ENCODE measurements around the gene ZSCAN20.

Gene ZSCAN20

DNA sequence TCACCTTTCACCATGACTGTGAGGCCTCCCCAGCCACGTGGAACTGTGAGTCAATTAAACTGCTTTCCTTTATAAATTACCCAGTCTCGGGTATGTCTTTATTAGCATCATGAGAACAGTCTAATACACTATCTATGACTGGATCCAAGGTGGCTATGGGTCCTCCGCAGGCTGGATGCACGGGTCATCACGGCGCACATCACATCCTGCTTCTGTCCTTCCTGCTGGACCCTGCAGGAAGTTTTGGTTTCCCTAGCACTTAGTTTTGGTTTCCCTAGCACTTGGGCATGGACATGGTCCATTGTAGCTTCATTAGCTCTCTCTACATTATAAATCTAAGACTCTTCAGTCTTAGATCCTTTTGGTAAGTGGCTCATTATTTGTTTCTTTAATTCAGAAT, 27.3 kb upstream of the ZSCAN20 start:
- FAIRE-seq: no peak

DNA sequence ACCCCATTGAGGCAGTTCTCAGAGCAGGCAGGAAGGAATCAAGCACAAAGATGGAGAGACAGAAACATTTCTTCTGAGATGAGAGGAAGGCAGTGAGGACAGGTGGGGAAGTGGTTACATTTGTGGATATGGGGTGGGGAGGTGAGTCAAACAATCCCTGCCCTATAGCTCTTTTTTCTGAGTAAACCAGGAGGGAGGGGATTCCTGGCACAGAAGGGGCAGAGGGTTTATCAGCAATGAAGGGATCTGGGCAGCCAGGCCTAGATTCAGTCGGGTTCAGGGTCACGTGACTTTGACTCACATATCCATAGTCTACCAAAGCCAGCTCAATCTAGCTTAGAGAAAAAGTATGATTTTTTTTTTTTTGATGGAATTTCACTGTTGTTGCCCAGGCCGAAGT, 25.9 kb upstream of the ZSCAN20 start:
- no peak for FAIRE-seq

DNA sequence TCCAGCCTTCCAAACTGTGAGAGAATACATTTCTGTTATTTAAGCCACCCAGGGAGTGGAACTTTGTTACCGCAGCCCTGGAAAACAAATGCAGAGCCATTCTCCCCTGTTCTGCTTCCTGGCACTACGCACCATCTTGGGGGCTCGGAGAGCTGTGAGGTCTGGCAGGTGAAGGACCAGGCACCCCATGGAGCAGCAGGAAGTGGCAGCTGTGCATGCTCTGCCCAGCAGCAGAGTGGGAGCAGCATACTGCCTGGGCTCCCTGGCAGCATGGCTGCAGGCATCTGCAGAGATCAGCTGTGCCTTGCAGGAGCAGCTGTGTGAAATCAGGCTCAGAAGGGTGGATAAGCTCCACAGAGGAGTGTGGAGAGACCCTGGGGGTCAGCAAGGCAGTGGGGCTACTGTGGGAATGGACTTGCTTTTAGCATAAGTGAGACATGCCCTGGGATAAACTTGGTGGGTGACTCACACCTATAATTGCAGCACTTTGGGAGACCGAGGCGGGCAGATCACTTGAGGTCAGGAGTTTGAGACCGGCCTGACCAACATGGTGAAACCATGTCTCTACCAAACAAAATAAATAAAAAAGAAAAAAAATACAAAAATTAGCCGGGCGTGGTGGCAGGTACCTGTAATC, 17.7 kb upstream of the ZSCAN20 start:
- no peak for FAIRE-seq

DNA sequence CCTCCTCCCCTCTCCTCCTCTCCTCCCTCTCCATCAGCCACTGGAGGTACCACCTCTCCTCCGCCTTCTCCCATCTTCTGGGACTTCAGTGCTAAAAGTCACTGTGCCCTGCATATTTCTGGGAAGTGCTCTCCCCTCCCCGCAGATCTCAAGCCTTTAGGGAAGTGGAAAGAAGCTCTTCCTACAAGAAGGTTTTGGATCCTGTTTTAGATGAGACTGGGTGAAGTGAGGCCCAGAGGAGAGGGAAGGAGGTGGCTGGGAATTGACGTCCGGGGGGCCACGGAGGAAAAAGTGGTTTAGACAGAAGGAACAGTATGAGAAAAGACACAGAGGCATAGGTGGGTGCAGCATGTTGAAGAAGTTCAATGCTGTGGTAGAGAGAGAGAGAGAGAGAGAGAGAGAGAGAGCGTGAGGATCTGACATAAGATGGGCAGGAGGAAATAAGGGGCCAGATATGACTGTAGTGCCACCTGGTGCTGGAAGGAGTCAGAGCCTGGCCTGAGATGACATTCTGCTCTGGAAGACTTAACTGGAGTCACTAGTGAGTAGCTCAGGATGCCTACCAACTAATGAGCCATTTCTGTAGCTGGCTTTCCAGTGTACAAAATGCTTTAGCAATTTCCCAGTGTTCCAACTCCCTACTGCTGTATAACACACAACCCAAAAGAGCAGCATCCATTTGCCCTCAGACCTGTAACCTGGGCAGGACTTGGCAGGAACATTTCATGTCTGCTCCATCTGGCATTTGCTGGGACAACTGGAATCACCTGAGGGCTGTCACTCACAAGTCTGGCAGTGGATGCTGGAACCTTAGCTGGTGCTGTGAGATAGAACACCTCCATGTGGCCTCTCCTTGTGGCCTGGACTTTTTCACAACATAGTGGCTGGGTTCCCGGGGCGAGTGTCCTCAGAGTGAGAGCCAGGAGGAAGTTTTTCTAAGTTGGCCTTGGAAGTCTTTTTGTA, 16.6 kb upstream of the ZSCAN20 start:
- peak; percentile 25 for FAIRE-seq

DNA sequence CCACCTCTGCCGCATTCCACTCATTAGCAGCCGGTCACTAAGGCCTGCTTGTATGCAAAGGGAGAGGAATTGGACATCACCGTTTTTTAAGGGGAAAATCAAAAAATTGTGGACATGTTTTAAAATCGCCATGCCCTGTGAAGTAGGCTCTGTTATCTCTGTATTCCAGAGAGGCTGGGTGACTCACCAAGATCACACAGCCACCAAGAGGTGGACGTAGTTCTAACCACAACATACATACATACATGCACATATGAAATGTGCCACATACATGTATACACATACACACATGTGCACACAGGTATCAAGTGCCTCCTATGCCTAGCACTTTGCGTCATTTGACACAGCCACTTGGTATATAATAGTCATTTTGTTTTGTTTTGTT, 16.0 kb upstream of the ZSCAN20 start:
- FAIRE-seq: no peak

DNA sequence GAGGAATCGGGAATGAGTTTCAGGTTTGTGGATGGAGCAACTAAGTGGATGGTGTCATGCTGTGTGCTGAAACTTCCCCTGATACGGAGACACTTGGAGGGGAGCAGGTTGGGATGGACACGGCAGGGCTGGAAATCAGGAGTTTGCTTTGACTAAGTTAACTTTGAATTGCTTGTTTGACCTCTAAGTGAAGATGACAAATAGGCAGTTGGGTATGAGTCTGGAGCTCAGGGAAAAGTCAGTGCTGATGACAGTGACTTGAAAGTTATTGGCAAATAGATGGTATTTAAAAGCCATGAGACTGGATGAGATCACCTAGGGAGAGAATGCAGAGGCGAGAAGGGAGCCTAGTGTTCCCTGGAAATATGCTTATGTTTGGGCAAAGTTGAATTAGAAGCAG, 12.8 kb upstream of the ZSCAN20 start:
- FAIRE-seq: no peak

DNA sequence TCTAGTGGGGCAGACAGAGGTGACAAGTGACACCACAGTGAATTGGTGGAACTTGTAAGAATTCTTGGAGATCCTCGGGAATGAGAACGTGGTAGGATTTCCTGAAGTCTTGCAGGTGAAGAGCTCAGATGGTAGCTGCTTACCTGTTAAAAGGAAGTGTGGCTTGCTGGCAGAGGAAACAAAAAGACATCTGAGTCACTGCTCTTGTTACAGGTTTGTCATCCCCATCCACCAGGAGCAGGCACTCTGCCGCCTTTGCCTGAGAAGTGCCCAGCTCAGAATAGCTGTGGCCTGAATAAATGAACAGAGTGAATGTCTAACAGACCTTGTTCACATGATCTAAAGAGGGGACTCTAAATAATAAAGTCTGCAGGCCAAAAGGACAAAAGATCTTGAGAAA, 12.3 kb upstream of the ZSCAN20 start:
- FAIRE-seq: no peak

GRCh38 chr1:33460947-33461629, 11.4 kb upstream of the ZSCAN20 start:
- FAIRE-seq: no peak

DNA sequence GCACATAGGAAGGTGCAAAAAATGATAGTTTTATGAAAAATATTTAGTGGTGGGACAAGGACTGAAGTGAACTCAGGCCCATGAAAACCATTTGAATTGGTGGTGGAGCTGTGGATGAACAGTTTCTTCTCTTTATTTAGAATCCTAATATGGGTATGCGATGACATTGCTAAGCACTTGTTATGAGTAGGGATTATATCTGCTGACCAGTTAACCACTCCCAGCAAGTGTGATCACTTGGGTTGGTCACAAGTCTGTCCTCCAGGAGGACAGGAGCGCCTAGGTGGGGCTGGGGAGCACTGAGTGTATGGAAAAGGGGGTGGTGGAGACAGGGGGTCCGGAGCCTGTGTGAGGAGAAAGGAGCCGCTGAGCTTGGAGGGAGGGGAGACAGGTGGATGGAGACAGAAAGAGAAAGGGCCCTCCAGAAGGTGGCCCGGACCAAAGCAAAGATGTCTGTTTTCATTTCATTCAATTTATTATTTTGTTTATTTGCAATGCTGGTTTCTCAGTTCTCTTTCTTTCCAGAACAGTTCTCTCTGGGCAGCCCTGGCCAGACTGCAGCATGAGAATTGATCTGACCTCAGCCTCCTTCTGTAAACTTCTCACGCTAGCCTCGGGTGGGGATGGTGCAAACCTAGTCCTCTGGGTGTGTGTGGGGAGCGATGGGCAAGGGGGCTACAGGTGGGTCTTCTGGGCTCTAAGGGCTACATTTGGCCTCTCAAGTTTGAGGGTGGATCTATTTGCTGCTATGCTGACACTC, 9.9 kb upstream of the ZSCAN20 start:
- FAIRE-seq: no peak

DNA sequence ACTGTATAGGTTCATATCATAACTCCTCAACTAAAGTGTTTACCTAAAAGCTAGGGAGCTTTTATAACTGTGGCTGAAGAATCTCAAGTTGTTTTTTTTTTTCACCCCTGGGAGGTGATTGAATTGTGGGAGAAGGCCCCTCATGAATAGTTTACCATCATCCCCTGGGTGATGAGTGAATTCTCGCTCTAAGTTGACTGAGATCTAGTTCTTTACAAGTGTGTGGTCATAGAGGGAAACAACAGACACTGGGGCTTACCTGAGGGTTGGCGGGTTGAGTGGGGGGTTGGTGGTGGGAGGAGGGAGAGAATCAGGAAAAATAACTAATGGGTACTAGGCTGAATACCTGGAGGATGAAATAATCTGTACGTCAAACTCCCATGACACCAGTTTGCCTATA, 7.9 kb upstream of the ZSCAN20 start:
- no peak for FAIRE-seq

- no peak for FAIRE-seq
Measured at GRCh38 chr1:33465316-33465715, 7.1 kb upstream of the ZSCAN20 start.

DNA sequence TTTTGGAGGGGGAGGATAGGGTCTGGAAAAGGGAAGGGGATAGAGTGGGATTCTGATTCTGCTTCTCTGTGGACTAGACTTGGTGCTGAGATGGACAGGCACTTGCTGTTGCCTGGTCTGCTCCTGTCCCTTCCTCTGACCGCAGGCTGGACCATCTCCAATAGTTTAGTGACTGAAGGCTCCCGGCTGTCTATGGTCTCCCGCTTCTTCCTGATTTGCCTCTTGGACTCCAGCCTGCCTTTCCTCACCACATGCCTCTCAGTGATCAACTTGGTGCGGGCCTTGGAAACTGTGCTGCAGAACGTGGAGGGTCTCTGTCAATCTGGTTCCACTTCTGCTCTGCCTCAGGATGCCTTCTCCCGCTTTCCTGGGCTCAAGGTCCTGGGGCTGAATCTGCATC, 6.3 kb upstream of the ZSCAN20 start:
- no peak for FAIRE-seq

GRCh38 chr1:33468011-33468410, 4.4 kb upstream of the ZSCAN20 start:
- FAIRE-seq: no peak

DNA sequence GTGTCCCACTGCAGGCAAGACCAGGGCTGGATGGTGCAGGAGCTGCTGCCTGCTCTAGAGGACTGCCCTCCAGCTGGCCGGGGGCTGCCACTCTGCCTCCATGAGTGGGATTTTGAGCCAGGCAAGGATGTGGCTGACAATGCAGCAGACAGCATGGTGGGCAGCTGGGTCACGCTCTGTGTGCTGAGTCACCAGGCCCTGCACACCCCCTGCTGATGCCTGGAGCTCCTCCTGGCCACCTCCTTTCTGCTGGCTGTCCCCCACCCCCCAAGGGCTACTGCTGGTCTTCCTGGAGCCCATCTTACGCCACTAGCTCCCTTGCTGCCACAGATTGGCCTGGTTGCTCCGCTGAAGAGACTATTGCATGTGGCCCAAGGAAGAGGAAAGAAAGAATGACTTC, 3.9 kb upstream of the ZSCAN20 start:
- no peak for FAIRE-seq

GRCh38 chr1:33468967-33469366, 3.5 kb upstream of the ZSCAN20 start:
- no peak for FAIRE-seq

DNA sequence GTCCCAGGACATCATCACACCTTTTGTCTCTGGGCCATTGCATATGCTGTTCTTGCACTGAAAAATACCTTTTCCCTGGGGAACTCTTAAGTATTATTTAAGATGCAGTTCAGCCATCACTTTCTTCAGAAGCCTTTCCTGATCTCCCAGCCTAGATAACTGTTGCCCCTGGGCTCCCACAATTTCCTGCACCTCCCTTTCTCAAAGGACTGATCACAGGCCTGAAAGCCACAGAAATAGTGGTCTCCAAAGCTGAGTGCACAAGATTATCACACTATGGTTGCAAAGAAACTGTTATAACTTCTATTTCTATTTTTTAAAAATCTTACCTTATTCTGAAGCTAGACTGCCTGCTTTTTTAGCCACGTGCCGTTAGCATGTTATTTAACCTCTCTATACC, 2.8 kb upstream of the ZSCAN20 start:
- FAIRE-seq: no peak

GRCh38 chr1:33470495-33471012, 1.9 kb upstream of the ZSCAN20 start:
- no peak for FAIRE-seq

DNA sequence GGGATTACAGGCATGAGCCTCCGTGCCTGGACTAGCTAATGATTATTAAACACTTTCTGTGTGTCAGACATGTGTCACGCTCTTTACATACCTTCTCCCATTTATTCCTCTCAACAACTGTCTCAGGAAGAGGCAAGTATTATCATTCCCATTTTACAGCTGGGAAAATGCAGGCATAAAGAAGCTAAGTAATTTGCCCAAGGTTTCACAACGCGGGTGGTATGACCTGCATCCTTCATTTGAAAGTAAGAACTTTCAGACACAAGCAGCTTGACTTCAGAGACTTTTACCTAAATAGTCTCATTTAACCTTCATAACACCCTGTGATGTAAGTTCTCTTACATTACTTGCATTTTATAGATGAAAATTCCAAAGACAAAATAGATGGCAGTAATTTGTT, 1.0 kb upstream of the ZSCAN20 start:
- FAIRE-seq: no peak

DNA sequence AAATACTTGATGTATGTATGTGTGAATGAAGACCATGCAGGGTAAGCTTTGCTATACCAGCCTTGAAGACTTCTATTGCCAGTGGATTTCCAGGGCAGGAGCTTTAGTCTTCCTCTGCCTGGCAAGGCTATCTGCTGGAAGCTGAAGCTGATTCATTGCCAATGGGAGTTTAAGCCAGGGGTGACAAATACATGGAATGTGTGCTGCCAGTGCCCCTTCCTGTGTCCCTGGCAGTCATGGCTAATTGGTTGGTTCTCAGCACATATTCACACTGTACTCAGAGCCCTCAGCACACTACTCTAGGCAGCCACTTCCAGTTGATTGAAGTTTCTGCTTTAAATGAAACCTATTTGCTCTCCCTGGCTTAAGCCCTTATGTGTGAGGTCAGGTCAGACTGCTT, 1.5 kb downstream of the ZSCAN20 start:
- FAIRE-seq: no peak

DNA sequence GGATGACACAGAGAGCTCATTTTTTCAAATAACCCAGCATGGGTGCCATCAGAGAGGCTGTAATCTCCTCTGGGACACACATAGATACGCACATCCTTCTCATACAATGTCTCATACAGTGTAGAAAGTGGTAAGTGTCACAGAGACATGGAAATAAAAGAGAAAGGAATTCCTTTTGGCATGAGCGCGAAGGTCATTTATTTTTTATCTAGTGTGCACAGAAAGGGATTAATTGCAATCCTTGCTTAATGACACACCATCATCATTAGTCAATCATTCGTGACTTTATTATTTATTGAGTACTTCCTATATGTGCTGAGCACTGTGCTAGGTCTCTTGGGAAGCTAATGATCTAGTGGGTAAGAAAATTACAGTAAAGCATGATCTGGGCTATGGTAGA, 5.0 kb downstream of the ZSCAN20 start:
- no peak for FAIRE-seq

DNA sequence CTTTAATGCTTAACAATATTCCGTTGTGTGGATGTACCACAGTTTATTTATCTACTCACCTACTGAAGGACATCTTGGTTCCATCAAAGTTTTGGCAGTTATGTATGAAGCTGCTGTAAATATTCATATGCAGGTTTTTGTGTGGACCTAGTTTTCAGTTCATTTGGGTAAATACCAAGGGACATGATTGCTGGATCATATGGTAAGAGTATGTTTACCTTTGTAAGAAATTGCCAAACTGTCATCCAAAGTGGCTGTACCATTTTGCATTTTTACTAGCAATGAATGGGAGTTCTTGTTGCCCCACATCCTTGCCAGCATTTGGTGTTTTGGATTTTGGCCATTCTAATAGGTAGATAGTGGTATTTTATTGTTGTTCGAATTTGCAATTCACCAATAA, 10.0 kb downstream of the ZSCAN20 start:
- FAIRE-seq: no peak

GRCh38 chr1:33488624-33489023, 16.2 kb downstream of the ZSCAN20 start:
- FAIRE-seq: no peak

- FAIRE-seq: no peak
Measured at GRCh38 chr1:33494929-33495328, 22.5 kb downstream of the ZSCAN20 start.

Data from A204.1 (cell line).